K562 (cell line): ENCODE measurements around the gene TERC. TPM values are rescaled to one million over a fixed set of nuclear protein-coding genes. Genes with fewer than 3 reads are reported as not detected.

Experiments
- ASH1L ChIP-seq: fragments of 450-650 bp; IDR thresholded peaks from 2 replicates; pipeline ENCODE4 v1.6.1; 2018; ENCODE audit warnings: borderline replicate concordance, mild to moderate bottlenecking, low read depth; ENCODE audit not compliant: partially characterized antibody
- CHD2 ChIP-seq: IDR thresholded peaks from 2 replicates; pipeline ENCODE4 v1.6.1; 2011; ENCODE audit warnings: low read depth, low read length
- JUN ChIP-seq, 2 experiments: sonication (generic) in 1 of 2; formaldehyde crosslinking in 1 of 2; IDR thresholded peaks; 2 replicates each; pipeline versions ENCODE4 v1.6.1 to v1.8.0; 2012 to 2022; ENCODE audit warnings: borderline replicate concordance in 2 of 2, mild to moderate bottlenecking in 2 of 2, improper control_type of control experiment in 1 of 2, low read depth in 1 of 2, low read length in 1 of 2, missing genetic modification reagents in 1 of 2
- NFATC3 ChIP-seq: fragments of 450-650 bp; IDR thresholded peaks from 2 replicates; pipeline ENCODE4 v1.6.1; 2017; ENCODE audit warnings: mild to moderate bottlenecking
- NONO ChIP-seq, 2 experiments: fragments of 200-400 bp in 1 of 2; fragments of 450-650 bp in 1 of 2; formaldehyde crosslinking in 1 of 2; IDR thresholded peaks; 2 replicates each; pipeline ENCODE4 v1.6.1; 2017; ENCODE audit warnings: low read depth in 2 of 2, mild to moderate bottlenecking in 2 of 2, moderate library complexity in 2 of 2, low read length in 1 of 2
- NR2C1 ChIP-seq, 2 experiments: fragments of 450-650 bp; IDR thresholded peaks; 2 replicates each; pipeline ENCODE4 v1.6.1; 2017; ENCODE audit warnings: mild to moderate bottlenecking in 2 of 2, antibody characterized with exemption in 1 of 2, inconsistent platforms in 1 of 2, missing compliant biosample characterization in 1 of 2, missing genetic modification characterization in 1 of 2
- ZBTB33 ChIP-seq: sonication (generic); formaldehyde crosslinking; IDR thresholded peaks from 2 replicates; pipeline ENCODE4 v1.8.1; 2023; ENCODE audit warnings: mild to moderate bottlenecking, missing genetic modification reagents
- ZNF124 ChIP-seq: sonication (generic); formaldehyde crosslinking; IDR thresholded peaks from 2 replicates; pipeline ENCODE4 v1.8.1; 2022; ENCODE audit warnings: missing genetic modification reagents
- ZNF436 ChIP-seq: fragments of 250-450, 450-650 bp; sonication (Bioruptor Pico); formaldehyde crosslinking; IDR thresholded peaks from 2 replicates; pipeline ENCODE4 v1.7.0; 2020; ENCODE audit warnings: mild to moderate bottlenecking
- ZNF511 ChIP-seq: sonication (generic); formaldehyde crosslinking; IDR thresholded peaks from 2 replicates; pipeline ENCODE4 v1.8.0; 2022; ENCODE audit warnings: mild to moderate bottlenecking, missing genetic modification reagents
- ZNF696 ChIP-seq: fragments of 250-450 bp; sonication (Bioruptor Pico); conservative IDR thresholded peaks from 2 replicates; pipeline ENCODE4 v1.4.0; 2020; ENCODE audit warnings: mild to moderate bottlenecking, moderate library complexity
- ZNF699 ChIP-seq: fragments of 250-450 bp; sonication (Bioruptor Pico); IDR thresholded peaks from 2 replicates; pipeline ENCODE4 v1.8.0; 2021; ENCODE audit warnings: mild to moderate bottlenecking, moderate library complexity; ENCODE audit not compliant: insufficient replicate concordance
- ZNF766 ChIP-seq: fragments of 200-800 bp; sonication (Bioruptor generic); conservative IDR thresholded peaks from 2 replicates; pipeline ENCODE4 v1.6.1; 2016; ENCODE audit warnings: missing genetic modification characterization, missing compliant biosample characterization
- polyA plus RNA-seq, 8 experiments: library from polyadenylated mRNA; depleted of rRNA in 4 of 8; stranded (reverse) in 5 of 8; unstranded in 3 of 8; fragments of >200 nt; fragmentation: Nextera tagmentation in 2 of 8; fragmentation: Illumina TruSeq in 1 of 8; extraction: Ambion mirVana in 2 of 8; extraction: Trizol in 1 of 8; gene quantifications; 2 replicates each; pipeline versions ENCODE4 v1.2.1 to v1.2.3, GENCODE V29; 2011 to 2014; ENCODE audit warnings: inconsistent platforms in 1 of 8, missing spikeins in 1 of 8
- total RNA-seq, 7 experiments: library from RNA; depleted of rRNA in 6 of 7; stranded (reverse); fragments of >200 nt in 6 of 7; fragmentation: Illumina TruSeq in 2 of 7; extraction: Trizol in 2 of 7; gene quantifications; 2 replicates each; pipeline versions ENCODE4 v1.2.1 to v1.2.3, GENCODE V29; 2011 to 2021; ENCODE audit warnings: low replicate concordance in 1 of 7

The TERC gene
- total and polyA plus RNA-seq, 9 of the 15 experiments (the other 6 are each of a cell fraction or from before 2014, with no cell fraction given) = 0.77 to 234 (median 27.9) TPM; not detected in 3

GRCh38 chr3:169760479-169760878 is 4.4 kb downstream of the TERC start (continued):
- TF ChIP-seq NONO (IDR thresholded peaks at IDR 0.05; ENCODE audit: low read depth in 2 of 2, low read length in 1 of 2) (no peak), NFATC3 (no peak), ASH1L (no peak), ZNF124 (CRISPR knock-in tag) (no peak), ZNF766 (CRISPR knock-in tag) (0 out of 2 replicates have a peak, but pooled peaks have one; percentile 42), ZNF436 (CRISPR knock-in tag) (no peak), ZNF696 (CRISPR knock-in tag) (no peak), ZNF511 (CRISPR knock-in tag) (no peak), ZBTB33 (CRISPR knock-in tag) (no peak), JUN (IDR thresholded peaks at IDR 0.05; ENCODE audit: borderline replicate concordance, low read depth, low read length) (peak; percentile 92), JUN (CRISPR knock-in tag; IDR thresholded peaks at IDR 0.05; ENCODE audit: borderline replicate concordance) (no peak), NR2C1 (IDR thresholded peaks at IDR 0.05) (no peak), NR2C1 (tag; IDR thresholded peaks at IDR 0.05) (0 out of 2 replicates have a peak, but pooled peaks have one; percentile 8), ZNF699 (CRISPR knock-in tag) (no peak), CHD2 (no peak)
- TF ChIP-seq, all 486 proteins: peak for 68
